Liver (tissue), 9 donors: ENCODE data around the gene DYNC1H1. TPM values are rescaled to one million over a fixed set of nuclear protein-coding genes. Genes with fewer than 3 reads are reported as not detected.

Experiments
- DNase-seq: peaks from one replicate; pipeline ENCODE4 v3.0.0-alpha.2; 2017; ENCODE audit warnings: low spot score
- H3K27ac ChIP-seq, 2 donors: one replicate each; pipeline ENCODE4 v1.7.0; 2013; ENCODE audit warnings: inconsistent platforms in 2 of 2, low read length in 2 of 2, control low read depth in 1 of 2, low read depth in 1 of 2, mild to moderate bottlenecking in 1 of 2
- H3K27me3 ChIP-seq, 4 donors: one replicate each; pipeline versions ENCODE4 v1.6.1 to v1.7.0; 2013; ENCODE audit warnings: low read length in 3 of 4, inconsistent platforms in 1 of 4, mild to moderate bottlenecking in 1 of 4, moderate library complexity in 1 of 4; ENCODE audit not compliant: control insufficient read depth in 4 of 4, insufficient read depth in 4 of 4
- H3K36me3 ChIP-seq, 4 donors: one replicate each; pipeline versions ENCODE4 v1.6.1 to v1.7.0; 2013; ENCODE audit warnings: low read length in 3 of 4, mild to moderate bottlenecking in 3 of 4, low read depth in 1 of 4, moderate library complexity in 1 of 4; ENCODE audit not compliant: control insufficient read depth in 4 of 4, insufficient read depth in 3 of 4
- H3K4me1 ChIP-seq, 4 donors: one replicate each; pipeline versions ENCODE4 v1.6.1 to v1.7.0; 2013; ENCODE audit warnings: low read length in 3 of 4, mild to moderate bottlenecking in 3 of 4, moderate library complexity in 1 of 4; ENCODE audit not compliant: control insufficient read depth in 4 of 4, insufficient read depth in 4 of 4
- H3K4me3 ChIP-seq, 3 donors: one replicate each; pipeline versions ENCODE4 v1.6.1 to v1.7.0; 2013; ENCODE audit warnings: low read length in 3 of 3, control low read depth in 1 of 3, low read depth in 1 of 3, mild to moderate bottlenecking in 1 of 3
- H3K9ac ChIP-seq, 2 donors: one replicate each; pipeline ENCODE4 v1.7.0; 2013; ENCODE audit warnings: low read length in 2 of 2, mild to moderate bottlenecking in 2 of 2, moderate library complexity in 2 of 2, control low read depth in 1 of 2, low read depth in 1 of 2
- H3K9me3 ChIP-seq, 4 donors: one replicate each; pipeline versions ENCODE4 v1.6.1 to v1.7.0; 2013; ENCODE audit warnings: low read length in 3 of 4; ENCODE audit not compliant: control insufficient read depth in 4 of 4
- EGR1 ChIP-seq, 2 donors: IDR thresholded peaks; 2 replicates each; pipeline ENCODE4 v1.6.1; 2016 to 2018; ENCODE audit warnings: antibody characterized with exemption in 2 of 2, low read depth in 2 of 2
- FOXA1 ChIP-seq: IDR thresholded peaks from 2 replicates; pipeline ENCODE4 v1.6.1; 2016; ENCODE audit warnings: antibody characterized with exemption
- FOXA2 ChIP-seq: IDR thresholded peaks from 2 replicates; pipeline ENCODE4 v1.6.1; 2016; ENCODE audit warnings: antibody characterized with exemption
- GABPA ChIP-seq, 2 donors: IDR thresholded peaks in 1 of 2; conservative IDR thresholded peaks in 1 of 2; 2 replicates each; pipeline ENCODE4 v1.6.1; 2016; ENCODE audit warnings: antibody characterized with exemption in 2 of 2, mild to moderate bottlenecking in 1 of 2, moderate library complexity in 1 of 2
- HNF4A ChIP-seq, 2 donors: conservative IDR thresholded peaks; 2 replicates each; pipeline ENCODE4 v1.6.1; 2016; ENCODE audit warnings: antibody characterized with exemption in 2 of 2, mild to moderate bottlenecking in 2 of 2
- HNF4G ChIP-seq: IDR thresholded peaks from 2 replicates; pipeline ENCODE4 v1.6.1; 2016; ENCODE audit warnings: antibody characterized with exemption
- NR2F2 ChIP-seq: IDR thresholded peaks from 2 replicates; pipeline ENCODE4 v1.6.1; 2016; ENCODE audit warnings: antibody characterized with exemption
- REST ChIP-seq: IDR thresholded peaks from 2 replicates; pipeline ENCODE4 v1.6.1; 2016; ENCODE audit warnings: antibody characterized with exemption, mild to moderate bottlenecking
- RXRA ChIP-seq, 2 donors: IDR thresholded peaks; 2 replicates each; pipeline ENCODE4 v1.6.1; 2017 to 2018; ENCODE audit warnings: antibody characterized with exemption in 2 of 2, mild to moderate bottlenecking in 1 of 2
- SP1 ChIP-seq: IDR thresholded peaks from 2 replicates; pipeline ENCODE4 v1.6.1; 2018; ENCODE audit warnings: antibody characterized with exemption, mild to moderate bottlenecking
- TAF1 ChIP-seq: conservative IDR thresholded peaks from 2 replicates; pipeline ENCODE4 v1.6.1; 2016; ENCODE audit warnings: antibody characterized with exemption, mild to moderate bottlenecking
- YY1 ChIP-seq: IDR thresholded peaks from 2 replicates; pipeline ENCODE4 v1.6.1; 2016; ENCODE audit warnings: antibody characterized with exemption, mild to moderate bottlenecking
- WGBS: extraction: QIAGEN DNeasy Blood & Tissue Kit; methylation state at CpG from one replicate; pipeline ENCODE4 v1.1.7; 2013; 5-methylcytosine and 5-hydroxymethylcytosine counted together
- polyA plus RNA-seq, 2 donors: library from polyadenylated mRNA; stranded (reverse) in 1 of 2; unstranded in 1 of 2; fragments of 200-250 nt in 1 of 2; fragments of >200 nt in 1 of 2; fragmentation: Nextera tagmentation in 1 of 2; extraction: Ambion mirVana in 1 of 2; gene quantifications; one replicate each; pipeline versions ENCODE4 v1.2.1 to v1.2.3, GENCODE V29; 2013 to 2015
- total RNA-seq, 2 donors: library from RNA; depleted of rRNA; stranded (reverse); fragments of >200 nt; gene quantifications; one replicate each; pipeline ENCODE4 v1.2.3, GENCODE V29; 2014
- TF ChIP-seq, protein P1 (sequence below): IDR thresholded peaks from 2 replicates; pipeline ENCODE4 v1.6.1; 2016; ENCODE audit warnings: antibody characterized with exemption
- TF ChIP-seq, protein P2 (sequence below): IDR thresholded peaks from 2 replicates; pipeline ENCODE4 v1.6.1; 2016; ENCODE audit warnings: antibody characterized with exemption
- TF ChIP-seq, protein P3 (sequence below): IDR thresholded peaks from 2 replicates; pipeline ENCODE4 v1.6.1; 2016; ENCODE audit warnings: antibody characterized with exemption
- donor health status: healthy.
- donor health status: healthy.
- donor health status: healthy.
- donor health status: healthy.
- donor health status: healthy.

DYNC1H1 gene
- total and polyA plus RNA-seq, 4 donors = 50.3 to 201 (median 82.6) TPM

DNA sequence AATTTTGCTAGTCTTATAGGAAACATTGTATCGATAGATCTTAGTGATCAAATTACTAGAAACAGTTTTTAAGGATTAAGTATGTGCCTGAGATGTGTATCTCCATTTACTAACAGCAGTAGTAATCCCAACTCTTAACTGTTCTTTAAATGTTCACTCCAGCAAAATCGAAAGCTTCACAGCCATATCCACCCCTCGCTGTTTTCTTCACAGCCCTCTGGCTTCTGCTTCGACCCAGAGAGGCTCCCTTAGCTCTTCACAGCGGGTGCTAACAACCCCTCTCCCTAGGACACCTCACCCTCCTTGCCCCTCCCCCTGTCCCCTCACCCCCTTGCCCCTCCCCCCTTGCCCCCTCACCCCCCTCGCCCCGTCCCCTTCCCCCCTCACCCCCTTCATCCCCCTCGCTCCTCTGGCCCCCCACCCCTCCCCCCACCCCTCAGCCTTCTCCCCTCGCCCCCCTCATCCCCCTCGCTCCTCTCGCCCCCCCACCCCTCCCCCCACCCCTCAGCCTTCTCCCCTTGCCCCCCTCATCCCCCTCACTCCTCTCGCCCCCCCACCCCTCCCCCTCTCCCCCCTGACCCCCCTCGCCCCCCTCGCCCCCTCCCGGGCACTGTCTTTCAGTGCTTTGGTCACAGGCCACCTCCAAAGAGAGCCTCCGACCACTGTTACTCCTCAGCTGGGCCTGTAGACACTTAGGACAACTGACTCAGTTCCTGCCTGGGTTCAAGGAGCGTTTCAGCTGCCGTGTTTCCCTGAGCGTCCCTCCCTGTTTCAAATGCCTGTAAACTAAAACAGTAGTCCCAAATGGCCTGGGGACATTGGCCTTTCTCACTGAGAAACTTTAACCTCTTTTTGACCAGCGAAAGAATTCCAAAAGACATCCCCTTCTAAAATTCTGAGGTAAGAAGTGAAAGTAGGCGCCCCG is 46.0 kb upstream of the DYNC1H1 start:
- H3K4me1 ChIP-seq = no peaks in the 10 kb centered on the region
- H3K4me3 ChIP-seq = no peak overlapping the region
- H3K9ac ChIP-seq = no peak overlapping the region
- H3K36me3 ChIP-seq = peaks cover 6 to 30% (median 17%) of the 10 kb centered on the region in 4 donors
- no peaks in the 10 kb centered on the region for H3K27me3 ChIP-seq
- H3K27ac ChIP-seq = no peak overlapping the region
- TF ChIP-seq TAF1 (no peak), EGR1 (IDR thresholded peaks at IDR 0.05; ENCODE audit: low read depth in 2 of 2) (no peak), HNF4G (no peak), HNF4A (conservative IDR thresholded peaks at IDR 0.05) (no peak), FOXA1 (no peak), YY1 (no peak), NR2F2 (no peak)
- TF ChIP-seq, protein P1, sequence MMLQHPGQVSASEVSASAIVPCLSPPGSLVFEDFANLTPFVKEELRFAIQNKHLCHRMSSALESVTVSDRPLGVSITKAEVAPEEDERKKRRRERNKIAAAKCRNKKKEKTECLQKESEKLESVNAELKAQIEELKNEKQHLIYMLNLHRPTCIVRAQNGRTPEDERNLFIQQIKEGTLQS = no peak
- TF ChIP-seq, protein P2, sequence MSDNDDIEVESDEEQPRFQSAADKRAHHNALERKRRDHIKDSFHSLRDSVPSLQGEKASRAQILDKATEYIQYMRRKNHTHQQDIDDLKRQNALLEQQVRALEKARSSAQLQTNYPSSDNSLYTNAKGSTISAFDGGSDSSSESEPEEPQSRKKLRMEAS = no peak
- TF ChIP-seq, protein P3, sequence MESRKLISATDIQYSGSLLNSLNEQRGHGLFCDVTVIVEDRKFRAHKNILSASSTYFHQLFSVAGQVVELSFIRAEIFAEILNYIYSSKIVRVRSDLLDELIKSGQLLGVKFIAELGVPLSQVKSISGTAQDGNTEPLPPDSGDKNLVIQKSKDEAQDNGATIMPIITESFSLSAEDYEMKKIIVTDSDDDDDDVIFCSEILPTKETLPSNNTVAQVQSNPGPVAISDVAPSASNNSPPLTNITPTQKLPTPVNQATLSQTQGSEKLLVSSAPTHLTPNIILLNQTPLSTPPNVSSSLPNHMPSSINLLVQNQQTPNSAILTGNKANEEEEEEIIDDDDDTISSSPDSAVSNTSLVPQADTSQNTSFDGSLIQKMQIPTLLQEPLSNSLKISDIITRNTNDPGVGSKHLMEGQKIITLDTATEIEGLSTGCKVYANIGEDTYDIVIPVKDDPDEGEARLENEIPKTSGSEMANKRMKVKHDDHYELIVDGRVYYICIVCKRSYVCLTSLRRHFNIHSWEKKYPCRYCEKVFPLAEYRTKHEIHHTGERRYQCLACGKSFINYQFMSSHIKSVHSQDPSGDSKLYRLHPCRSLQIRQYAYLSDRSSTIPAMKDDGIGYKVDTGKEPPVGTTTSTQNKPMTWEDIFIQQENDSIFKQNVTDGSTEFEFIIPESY = no peak
- 89% methylated on average over 20 of the region's 22 CpGs for WGBS
- no peaks in the 10 kb centered on the region for H3K9me3 ChIP-seq
- DNase-seq = no peak

- Histone ChIP-seq H3K4me1 (no peaks in the 10 kb centered on the region), H3K27ac (no peak overlapping the region), H3K36me3 (peaks cover 2 to 21% (median 10%) of the 10 kb centered on the region in 4 donors), H3K27me3 (no peaks in the 10 kb centered on the region), H3K9me3 (no peaks in the 10 kb centered on the region), H3K4me3 (no peak overlapping the region), H3K9ac (no peak overlapping the region)
- TF ChIP-seq EGR1 (IDR thresholded peaks at IDR 0.05; ENCODE audit: low read depth in 2 of 2) (no peak), YY1 (no peak), SP1 (no peak), REST (no peak), GABPA (IDR thresholded peaks at IDR 0.05 in 1 of 2, conservative IDR thresholded peaks at IDR 0.05 in 1 of 2) (no peak), NR2F2 (no peak), HNF4A (conservative IDR thresholded peaks at IDR 0.05) (no peak), FOXA2 (no peak), RXRA (IDR thresholded peaks at IDR 0.05) (no peak), HNF4G (no peak)
- TF ChIP-seq, protein P3 = no peak
- TF ChIP-seq, protein P1 = no peak
- 89% methylated on average over 4 of the region's 4 CpGs for WGBS
- DNase-seq = no peak
These were observed 44.1 kb upstream of the DYNC1H1 start for GRCh38 chr14:101920271-101920670.
